Measurements from ENCODE around the gene EBF4.
"Not testable (repeated sequence)": the region's sequence is repeated elsewhere in the genome, so short reads cannot be mapped to it uniquely, and the experiment has no call there.

Gene EBF4

DNA sequence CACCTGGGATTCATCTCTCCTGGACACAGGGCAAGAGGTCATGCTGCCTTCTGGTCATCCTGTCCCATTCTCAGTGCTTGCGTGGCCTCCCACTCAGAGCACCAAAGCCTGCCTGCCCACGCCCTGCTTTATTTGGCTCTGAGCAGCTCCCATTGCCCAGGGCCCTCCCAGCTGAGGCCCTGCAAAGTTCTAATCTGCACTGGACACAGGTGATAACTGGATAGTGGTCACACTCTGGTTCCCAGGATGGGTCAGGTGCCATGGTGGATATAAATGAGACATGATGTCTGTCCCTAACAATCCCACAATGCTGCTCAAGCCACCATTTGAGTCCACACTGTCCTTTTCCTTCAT, 68.3 kb downstream of the EBF4 start:
- in situ Hi-C loops (cut with MboI; ENCODE audit: low sequenced_read_pairs, unreplicated experiment) = no loop called here
- TF ChIP-seq, protein P1, sequence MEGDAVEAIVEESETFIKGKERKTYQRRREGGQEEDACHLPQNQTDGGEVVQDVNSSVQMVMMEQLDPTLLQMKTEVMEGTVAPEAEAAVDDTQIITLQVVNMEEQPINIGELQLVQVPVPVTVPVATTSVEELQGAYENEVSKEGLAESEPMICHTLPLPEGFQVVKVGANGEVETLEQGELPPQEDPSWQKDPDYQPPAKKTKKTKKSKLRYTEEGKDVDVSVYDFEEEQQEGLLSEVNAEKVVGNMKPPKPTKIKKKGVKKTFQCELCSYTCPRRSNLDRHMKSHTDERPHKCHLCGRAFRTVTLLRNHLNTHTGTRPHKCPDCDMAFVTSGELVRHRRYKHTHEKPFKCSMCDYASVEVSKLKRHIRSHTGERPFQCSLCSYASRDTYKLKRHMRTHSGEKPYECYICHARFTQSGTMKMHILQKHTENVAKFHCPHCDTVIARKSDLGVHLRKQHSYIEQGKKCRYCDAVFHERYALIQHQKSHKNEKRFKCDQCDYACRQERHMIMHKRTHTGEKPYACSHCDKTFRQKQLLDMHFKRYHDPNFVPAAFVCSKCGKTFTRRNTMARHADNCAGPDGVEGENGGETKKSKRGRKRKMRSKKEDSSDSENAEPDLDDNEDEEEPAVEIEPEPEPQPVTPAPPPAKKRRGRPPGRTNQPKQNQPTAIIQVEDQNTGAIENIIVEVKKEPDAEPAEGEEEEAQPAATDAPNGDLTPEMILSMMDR (IDR thresholded peaks at IDR 0.05; ENCODE audit: borderline replicate concordance, control extremely low read depth, extremely low read depth, insufficient read depth, missing control alignments) = no peak
- DNase-seq (ENCODE audit: low spot score) = no peak

DNA sequence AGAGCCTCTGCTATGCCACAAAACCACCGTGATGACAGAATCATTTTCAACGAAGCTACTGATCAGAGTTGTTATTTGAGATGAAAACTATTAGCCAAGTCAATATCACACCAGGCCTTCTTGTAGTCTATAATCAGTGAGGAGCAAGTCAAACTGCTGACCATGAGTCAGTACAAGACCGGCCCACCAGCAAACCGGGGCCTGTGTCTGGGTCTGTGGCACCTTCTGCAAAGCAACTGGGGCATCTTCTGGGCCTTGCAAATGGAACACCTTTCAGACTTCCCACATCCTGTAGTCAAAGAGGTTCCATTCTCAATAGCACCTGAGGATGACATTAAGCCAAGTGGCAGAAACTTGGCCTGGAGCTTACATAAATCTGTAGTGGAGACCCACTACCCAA, 69.3 kb downstream of the EBF4 start:
- no peak for DNase-seq (ENCODE audit: low spot score)
- in situ Hi-C loops (cut with MboI; ENCODE audit: low sequenced_read_pairs, unreplicated experiment) = no loop called here
- TF ChIP-seq, protein P1 (IDR thresholded peaks at IDR 0.05; ENCODE audit: borderline replicate concordance, control extremely low read depth, extremely low read depth, insufficient read depth, missing control alignments) = no peak

DNA sequence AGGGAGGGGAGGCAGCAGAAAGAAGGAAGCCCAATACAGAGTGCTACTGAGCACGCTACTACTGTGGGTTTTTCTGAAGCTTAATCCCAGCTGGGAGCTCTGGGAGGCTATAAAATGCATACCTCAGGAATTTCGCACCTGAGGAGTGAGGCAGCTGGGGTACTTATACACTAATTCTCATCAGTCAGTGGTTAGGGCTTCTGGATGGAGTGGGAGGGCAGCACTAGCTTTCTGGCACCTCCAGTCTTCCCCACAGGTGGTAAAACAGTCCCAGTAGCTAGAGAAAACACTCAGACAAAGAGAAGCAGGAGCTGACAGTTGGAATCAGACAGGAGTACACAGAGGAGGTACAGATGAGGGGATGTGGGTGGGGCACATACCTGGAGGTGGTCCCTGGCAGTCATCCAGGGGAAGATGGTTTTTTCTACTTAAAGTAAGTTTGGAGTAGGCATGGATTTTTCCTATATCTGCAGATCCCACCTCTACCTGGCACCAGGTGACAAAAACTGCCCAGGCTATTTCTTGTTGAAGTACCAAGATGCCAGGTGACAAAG, 70.1 kb downstream of the EBF4 start:
- TF ChIP-seq, protein P1 (IDR thresholded peaks at IDR 0.05; ENCODE audit: borderline replicate concordance, control extremely low read depth, extremely low read depth, insufficient read depth, missing control alignments) = no peak
- no peak for DNase-seq (ENCODE audit: low spot score)
- in situ Hi-C loops (cut with MboI; ENCODE audit: low sequenced_read_pairs, unreplicated experiment) = no loop called here

DNA sequence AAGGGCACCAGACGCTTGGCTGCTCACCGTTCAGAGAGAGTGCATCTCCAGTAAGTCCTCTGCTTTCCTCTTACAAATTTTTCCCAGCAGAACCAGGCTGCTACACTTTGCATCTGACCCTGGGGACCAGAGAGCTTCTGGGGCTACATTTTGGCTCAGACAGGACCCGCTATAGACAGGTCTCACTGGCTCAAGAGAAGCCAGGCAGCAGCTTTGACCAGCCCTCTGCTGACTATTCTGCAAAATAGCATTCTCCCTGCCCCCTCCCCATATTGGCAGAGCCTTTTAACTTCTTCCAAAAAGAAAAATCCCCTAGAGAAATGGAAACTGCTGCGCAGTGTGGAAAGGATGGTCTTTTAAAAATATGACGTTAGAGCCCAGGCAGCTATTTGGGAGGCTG, 70.6 kb downstream of the EBF4 start:
- no peak for DNase-seq (ENCODE audit: low spot score)
- TF ChIP-seq, protein P1 (IDR thresholded peaks at IDR 0.05; ENCODE audit: borderline replicate concordance, control extremely low read depth, extremely low read depth, insufficient read depth, missing control alignments) = no peak
- in situ Hi-C loops (cut with MboI; ENCODE audit: low sequenced_read_pairs, unreplicated experiment) = no loop called here

DNA sequence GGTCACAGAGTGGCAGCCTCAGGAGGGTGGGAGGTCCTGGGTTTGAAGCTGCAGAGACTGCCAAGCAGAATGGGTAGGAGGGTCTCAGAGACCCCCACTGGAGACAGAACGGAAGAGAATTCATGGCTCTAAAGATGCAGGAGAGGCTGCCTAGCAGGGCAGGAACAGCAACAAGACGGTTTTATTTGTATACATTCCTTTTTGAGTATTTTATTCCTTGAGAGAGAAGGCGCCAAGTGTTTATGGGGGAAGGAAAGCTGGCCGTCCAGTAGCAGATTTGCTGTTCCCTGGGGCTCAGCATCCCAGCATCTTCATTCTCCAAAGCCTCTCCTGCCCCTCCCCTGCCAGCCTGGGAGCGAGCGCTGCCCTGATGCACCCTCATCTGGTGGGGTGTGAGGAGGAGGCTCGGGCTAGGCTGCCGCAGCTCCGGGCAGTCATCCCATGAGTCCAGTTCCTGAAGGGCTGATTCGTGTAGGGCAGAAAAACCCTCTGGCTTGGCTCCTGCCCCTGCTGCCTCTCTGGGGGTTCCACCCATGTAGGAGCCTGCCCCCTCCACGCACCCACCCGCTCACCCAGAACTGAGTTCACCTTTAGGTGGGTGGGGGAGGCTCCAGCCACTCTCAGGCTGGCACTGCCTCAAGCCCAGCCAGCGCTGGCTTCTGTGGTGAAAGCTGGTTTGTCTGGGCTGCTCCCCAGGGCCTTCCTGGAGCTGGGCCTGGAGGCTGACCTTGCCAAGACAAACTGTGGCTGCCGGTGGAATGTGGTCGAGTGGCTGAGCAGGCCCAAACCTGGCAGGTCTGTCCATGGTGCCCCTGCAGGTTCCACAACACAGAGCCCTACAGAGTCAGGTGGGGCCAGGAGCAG, 75.4 kb downstream of the EBF4 start:
- in situ Hi-C loops (cut with MboI; ENCODE audit: low sequenced_read_pairs, unreplicated experiment) = no loop called here
- TF ChIP-seq, protein P1 (IDR thresholded peaks at IDR 0.05; ENCODE audit: borderline replicate concordance, control extremely low read depth, extremely low read depth, insufficient read depth, missing control alignments) = no peak
- DNase-seq (ENCODE audit: low spot score) = no peak

DNA sequence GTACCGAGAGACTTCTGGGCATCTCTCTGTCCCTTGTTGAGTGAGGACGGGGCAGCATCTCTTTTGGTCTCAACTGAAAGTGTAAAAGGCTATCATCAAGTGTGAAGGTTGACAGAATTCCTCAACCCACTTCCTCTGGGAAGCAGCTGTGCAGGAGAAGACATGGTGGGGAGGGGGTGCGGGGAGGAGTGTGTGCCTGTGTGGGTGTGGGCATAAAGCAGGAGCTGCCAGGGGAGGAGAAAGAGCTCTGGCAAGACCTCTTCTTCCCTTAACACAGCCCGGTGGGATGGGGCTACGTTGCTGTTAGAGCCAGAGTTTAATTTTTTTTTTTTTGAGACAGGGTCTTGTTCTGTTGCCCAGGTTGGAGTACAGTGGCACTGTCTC, 76.0 kb downstream of the EBF4 start:
- TF ChIP-seq, protein P1 (IDR thresholded peaks at IDR 0.05; ENCODE audit: borderline replicate concordance, control extremely low read depth, extremely low read depth, insufficient read depth, missing control alignments) = no peak
- in situ Hi-C loops (cut with MboI; ENCODE audit: low sequenced_read_pairs, unreplicated experiment) = no loop called here
- DNase-seq (ENCODE audit: low spot score) = no peak

DNA sequence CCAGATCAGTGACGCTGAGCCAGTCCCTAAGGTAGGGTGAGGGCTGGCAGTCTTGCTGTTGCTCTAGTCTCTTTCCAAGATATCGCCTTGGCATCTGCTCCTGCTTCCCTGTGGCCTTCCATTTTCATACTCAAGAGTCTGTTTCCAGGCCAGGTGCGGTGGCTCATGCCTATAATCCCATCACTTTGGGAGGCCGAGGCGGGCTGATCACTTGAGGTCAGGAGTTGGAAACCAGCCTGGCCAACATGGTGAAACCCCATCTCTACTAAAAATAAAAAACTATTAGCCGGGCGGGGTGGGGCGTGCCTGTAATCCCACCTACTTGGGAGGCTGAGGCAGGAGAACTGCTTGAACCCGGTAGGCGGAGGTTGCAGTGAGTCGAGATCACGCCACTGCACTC, 77.5 kb downstream of the EBF4 start:
- in situ Hi-C loops (cut with MboI; ENCODE audit: low sequenced_read_pairs, unreplicated experiment); DNase-seq (ENCODE audit: low spot score): not testable (repeated sequence)
